MCF 10A (cell line): ENCODE data around the gene ASAP3. TPM values are rescaled to one million over a fixed set of nuclear protein-coding genes. Genes with fewer than 3 reads are reported as not detected.

Source experiments
- BruUV-seq: library from RNA; stranded (reverse); fragments of 400-500 nt; replicated peaks from 2 replicates; lab custom pipeline; 2021; lab: Mats Ljungman, UMichigan
- CTCF ChIA-PET: fragments of 300-600 bp; sonication (Branson Sonifier 250); formaldehyde crosslinking; extraction: SDS; loops from one replicate; lab custom pipeline; 2021; ENCODE audit warnings: antibody characterized with exemption, inconsistent platforms; lab: Yijun Ruan, JAX
- POLR2A ChIA-PET: fragments of 300-600, 350-650 bp; sonication (Branson Sonifier 250); formaldehyde crosslinking; extraction: SDS; loops from one replicate; lab custom pipeline; 2020; ENCODE audit warnings: antibody characterized with exemption, inconsistent platforms; lab: Yijun Ruan, JAX
- DNase-seq: peaks from one replicate; pipeline ENCODE4 v3.0.0-alpha.2; 2018; ENCODE audit not compliant: unreplicated experiment
- H3K27ac Mint-ChIP-seq: one replicate; pipeline ENCODE4 v1.8.0; 2022; ENCODE audit warnings: mild to moderate bottlenecking, low read depth, mixed read lengths; ENCODE audit not compliant: unreplicated experiment
- H3K27me3 Mint-ChIP-seq: one replicate; pipeline ENCODE4 v1.8.0; 2022; ENCODE audit warnings: mixed read lengths; ENCODE audit not compliant: insufficient read depth, unreplicated experiment
- H3K36me3 Mint-ChIP-seq: one replicate; pipeline ENCODE4 v1.8.0; 2022; ENCODE audit warnings: mild to moderate bottlenecking, moderate library complexity, mixed read lengths; ENCODE audit not compliant: insufficient read depth, unreplicated experiment
- H3K4me1 Mint-ChIP-seq: one replicate; pipeline ENCODE4 v1.8.0; 2022; ENCODE audit warnings: mixed read lengths; ENCODE audit not compliant: insufficient read depth, unreplicated experiment
- H3K4me3 Mint-ChIP-seq: one replicate; pipeline ENCODE4 v1.8.0; 2022; ENCODE audit warnings: mild to moderate bottlenecking, moderate library complexity, mixed read lengths; ENCODE audit not compliant: unreplicated experiment
- H3K9me3 Mint-ChIP-seq: one replicate; pipeline ENCODE4 v1.8.0; 2022; ENCODE audit warnings: mixed read lengths; ENCODE audit not compliant: unreplicated experiment
- intact Hi-C: fragments of 100-400 bp; cut with micrococcal nuclease; formaldehyde crosslinking; loops from 2 replicates; pipeline ENCODE4 v1.14.1; 2022
- total RNA-seq: library from RNA; stranded (reverse); gene quantifications from 2 replicates; pipeline ENCODE4 v1.2.3, GENCODE V29; 2022
- TF ChIP-seq, protein P1 (sequence below): fragments of 200-600 bp; IDR thresholded peaks from one replicate; pipeline ENCODE4 v1.8.0; 2022; ENCODE audit warnings: antibody characterized with exemption, mild to moderate bottlenecking; ENCODE audit not compliant: unreplicated experiment

Gene ASAP3
- total RNA-seq, 1 experiment from 2014 or later = 11.1 TPM

DNA sequence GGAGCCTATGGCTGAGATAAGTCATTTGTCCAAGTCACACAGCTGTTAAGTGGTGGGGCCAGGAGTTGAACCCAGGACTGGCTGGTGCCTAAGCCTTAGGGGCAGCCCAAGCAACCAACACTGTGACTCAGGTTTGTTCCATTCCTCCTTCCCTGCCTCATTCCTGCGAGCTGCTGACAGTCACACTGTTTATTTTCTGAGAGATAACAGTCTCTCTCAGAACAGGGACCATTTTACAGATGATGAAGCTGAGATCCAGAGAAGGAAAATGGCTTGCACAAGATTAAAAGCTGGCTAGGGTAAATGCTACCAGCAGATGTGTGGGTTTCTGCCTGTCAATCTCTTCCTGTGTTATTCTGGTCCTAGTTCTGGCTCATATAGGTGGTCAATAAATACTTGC, 35.1 kb downstream of the ASAP3 start:
- H3K27ac Mint-ChIP-seq = no peak overlapping the region
- POLR2A ChIA-PET = interaction anchor here (0.9 to 1.2 kb wide), 2 partner anchors 16 to 40 kb away, joined by 3 read pairs; no protein-coding TSS in a partner anchor
- TF ChIP-seq, protein P1, sequence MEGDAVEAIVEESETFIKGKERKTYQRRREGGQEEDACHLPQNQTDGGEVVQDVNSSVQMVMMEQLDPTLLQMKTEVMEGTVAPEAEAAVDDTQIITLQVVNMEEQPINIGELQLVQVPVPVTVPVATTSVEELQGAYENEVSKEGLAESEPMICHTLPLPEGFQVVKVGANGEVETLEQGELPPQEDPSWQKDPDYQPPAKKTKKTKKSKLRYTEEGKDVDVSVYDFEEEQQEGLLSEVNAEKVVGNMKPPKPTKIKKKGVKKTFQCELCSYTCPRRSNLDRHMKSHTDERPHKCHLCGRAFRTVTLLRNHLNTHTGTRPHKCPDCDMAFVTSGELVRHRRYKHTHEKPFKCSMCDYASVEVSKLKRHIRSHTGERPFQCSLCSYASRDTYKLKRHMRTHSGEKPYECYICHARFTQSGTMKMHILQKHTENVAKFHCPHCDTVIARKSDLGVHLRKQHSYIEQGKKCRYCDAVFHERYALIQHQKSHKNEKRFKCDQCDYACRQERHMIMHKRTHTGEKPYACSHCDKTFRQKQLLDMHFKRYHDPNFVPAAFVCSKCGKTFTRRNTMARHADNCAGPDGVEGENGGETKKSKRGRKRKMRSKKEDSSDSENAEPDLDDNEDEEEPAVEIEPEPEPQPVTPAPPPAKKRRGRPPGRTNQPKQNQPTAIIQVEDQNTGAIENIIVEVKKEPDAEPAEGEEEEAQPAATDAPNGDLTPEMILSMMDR = no peak
- no peaks in the 10 kb centered on the region for H3K27me3 Mint-ChIP-seq
- no peaks in the 10 kb centered on the region for H3K9me3 Mint-ChIP-seq
- peaks cover 25% of the 10 kb centered on the region for H3K4me1 Mint-ChIP-seq
- no TSS peak for BruUV-seq
- DNase-seq = no peak
- intact Hi-C loops = no loop called here
- H3K4me3 Mint-ChIP-seq = no peak overlapping the region
- H3K36me3 Mint-ChIP-seq = peaks cover 31% of the 10 kb centered on the region
- CTCF ChIA-PET = interaction anchor here (1.1 kb wide), 1 partner anchor 50 kb away, joined by 5 read pairs; no protein-coding TSS in a partner anchor

DNA sequence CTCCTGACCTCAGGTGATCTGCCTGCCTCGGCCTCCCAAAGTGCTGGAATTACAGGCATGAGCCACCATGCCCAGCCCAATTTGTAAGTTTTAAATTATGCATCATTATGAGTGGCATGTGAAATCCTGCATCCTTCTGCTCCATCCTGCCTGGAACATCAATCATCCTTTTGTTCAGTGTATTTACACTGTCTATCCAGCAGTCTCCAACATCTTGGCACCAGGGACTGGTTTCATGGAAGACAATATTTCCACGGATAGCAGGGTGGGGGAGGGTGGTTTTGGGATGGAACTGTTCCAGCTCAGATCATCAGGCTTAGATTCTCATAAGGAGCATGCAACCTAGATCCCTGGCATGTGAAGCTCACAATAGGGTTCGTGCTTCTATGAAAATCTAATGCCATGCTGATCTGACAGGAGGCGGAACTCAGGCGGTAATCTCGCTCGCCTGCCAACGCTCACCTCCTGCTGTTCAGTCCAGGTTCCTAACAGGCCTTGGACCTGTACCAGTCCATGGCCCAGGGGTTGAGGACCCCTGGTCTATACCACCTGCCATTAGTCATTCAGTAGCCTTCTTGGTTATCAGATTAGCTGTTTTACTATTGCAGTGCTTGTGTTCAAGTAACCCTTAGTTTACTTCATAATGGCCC, 37.2 kb downstream of the ASAP3 start:
- POLR2A ChIA-PET = interaction anchor here (1.5 kb wide), 1 partner anchor 20 kb away, joined by 3 read pairs; no protein-coding TSS in a partner anchor
- intact Hi-C loops = no loop called here
- TF ChIP-seq, protein P1 = no peak
- Mint-ChIP-seq H3K4me1 (peaks cover 11% of the 10 kb centered on the region), H3K36me3 (peaks cover 26% of the 10 kb centered on the region), H3K27me3 (no peaks in the 10 kb centered on the region), H3K9me3 (no peaks in the 10 kb centered on the region), H3K27ac (no peak overlapping the region), H3K4me3 (no peak overlapping the region)
- CTCF ChIA-PET = interaction anchor here (1.5 to 2.3 kb wide), 2 partner anchors 11 to 50 kb away, joined by 6 to 13 read pairs; no protein-coding TSS in a partner anchor
- no TSS peak for BruUV-seq
- no peak for DNase-seq

DNA sequence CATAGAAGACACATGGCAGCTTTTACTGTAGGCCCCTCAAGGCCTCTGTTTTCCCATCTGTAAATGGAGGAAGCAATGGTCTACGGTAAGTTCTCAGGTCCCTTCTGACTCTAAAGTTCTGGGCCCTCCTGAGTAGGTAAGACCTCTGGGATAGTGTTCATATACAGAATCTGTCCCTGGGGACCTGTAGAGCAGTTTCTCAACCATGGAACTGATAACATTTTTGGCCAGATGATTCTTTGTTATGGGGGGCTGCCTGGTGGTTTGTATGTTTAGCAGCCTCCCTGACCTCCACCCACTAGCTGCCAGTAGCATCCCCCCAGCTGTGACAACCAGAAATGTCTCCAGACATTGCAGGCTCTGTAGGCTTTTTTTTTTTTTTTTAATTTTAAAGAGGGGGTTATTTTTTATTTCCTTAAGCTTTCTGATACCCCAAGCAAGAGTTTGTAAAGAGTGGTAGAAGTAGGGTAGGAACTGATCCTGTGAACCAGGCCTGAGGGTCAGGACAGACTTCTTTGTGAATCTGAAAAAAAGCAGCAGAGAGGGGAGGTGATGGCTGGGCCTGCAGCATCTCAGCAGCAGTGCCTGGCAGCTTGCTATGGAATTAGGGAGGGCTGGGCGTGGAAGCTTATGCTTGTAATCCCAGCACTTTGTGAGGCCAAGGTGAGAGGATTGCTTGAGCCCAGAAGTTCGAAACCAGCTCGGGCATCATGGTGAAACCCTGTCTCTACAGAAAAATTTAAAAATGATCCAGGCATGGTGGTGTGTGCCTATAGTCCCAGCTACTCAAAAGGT, 39.2 kb downstream of the ASAP3 start:
- intact Hi-C loops = no loop called here
- peaks cover 30% of the 10 kb centered on the region for H3K36me3 Mint-ChIP-seq
- H3K27me3 Mint-ChIP-seq = no peaks in the 10 kb centered on the region
- H3K4me3 Mint-ChIP-seq = no peak overlapping the region
- no TSS peak for BruUV-seq
- POLR2A ChIA-PET = interaction anchor here (0.9 kb wide), 1 partner anchor 19 kb away, joined by 3 read pairs; no protein-coding TSS in a partner anchor
- H3K9me3 Mint-ChIP-seq = no peaks in the 10 kb centered on the region
- peaks cover 6% of the 10 kb centered on the region for H3K4me1 Mint-ChIP-seq
- no peak for DNase-seq
- CTCF ChIA-PET = interaction anchor here (0.5 to 2.3 kb wide), 2 partner anchors 15 to 52 kb away, joined by 3 to 13 read pairs; no protein-coding TSS in a partner anchor
- no peak overlapping the region for H3K27ac Mint-ChIP-seq
- TF ChIP-seq, protein P1 = no peak

DNA sequence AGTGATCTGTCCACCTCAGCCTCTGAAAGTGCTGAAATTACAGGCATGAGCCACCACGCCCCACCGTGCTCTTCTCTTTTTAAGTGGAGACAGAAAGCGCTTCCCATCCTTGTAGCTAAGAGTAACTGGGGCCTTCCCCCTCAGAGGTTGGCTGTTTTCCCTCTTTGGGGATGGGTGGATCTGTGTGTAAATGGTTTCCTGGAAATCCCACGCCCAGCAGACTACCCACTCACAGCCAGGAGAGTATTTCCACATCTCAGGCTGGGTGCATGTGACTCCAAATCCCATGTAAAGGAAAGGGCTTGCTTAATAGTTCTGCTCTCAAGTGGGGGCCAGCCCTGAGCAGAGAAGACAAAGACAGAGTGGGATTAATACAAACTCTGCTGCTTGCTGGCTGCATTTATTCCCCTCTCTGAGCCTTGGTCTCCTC, 39.9 kb downstream of the ASAP3 start:
- Mint-ChIP-seq H3K4me3 (no peak overlapping the region), H3K36me3 (peaks cover 30% of the 10 kb centered on the region), H3K27me3 (no peaks in the 10 kb centered on the region), H3K9me3 (no peaks in the 10 kb centered on the region), H3K4me1 (peaks cover 6% of the 10 kb centered on the region), H3K27ac (no peak overlapping the region)
- no TSS peak for BruUV-seq
- CTCF ChIA-PET = interaction anchor here (2.3 kb wide), 1 partner anchor 53 kb away, joined by 13 read pairs; no protein-coding TSS in a partner anchor
- TF ChIP-seq, protein P1 = no peak
- POLR2A ChIA-PET = no interaction called here
- intact Hi-C loops = no loop called here
- peak; percentile 81 for DNase-seq
